ENCODE results near the gene DSG4. TPM values are rescaled to one million over a fixed set of nuclear protein-coding genes. Genes with fewer than 3 reads are reported as not detected.

Gene DSG4
- total and polyA plus RNA-seq, 12 donors = not detected

GRCh38 chr18:31446854-31447253, 70.3 kb downstream of the DSG4 start:
- no peak for DNase-seq
- H3K36me3 ChIP-seq = no peaks in the 10 kb centered on the region
- H3K27me3 ChIP-seq = no peaks in the 10 kb centered on the region
- ATAC-seq = no peak
- TF ChIP-seq CTCF (IDR thresholded peaks at IDR 0.05) = no peak
- no peak overlapping the region for H3K4me3 ChIP-seq
- no peaks in the 10 kb centered on the region for H3K4me1 ChIP-seq
- intact Hi-C loops (cut with DNase I) = no loop called here
- H3K27ac ChIP-seq = no peak overlapping the region
- WGBS, 2 donors = 75 to 81% methylated on average over 3 of the region's 3 CpGs
- no peaks in the 10 kb centered on the region for H3K9me3 ChIP-seq

- H3K27me3 ChIP-seq = no peaks in the 10 kb centered on the region
- no peak within 1 kb of the TSS for H3K27ac ChIP-seq
- 53 to 58% methylated on average over 9 of the region's 9 CpGs for WGBS, 2 donors
- no peak within 1 kb of the TSS for H3K4me3 ChIP-seq
- intact Hi-C loops (cut with DNase I) = no loop called here
- H3K9me3 ChIP-seq = no peaks in the 10 kb centered on the region
- no peak for TF ChIP-seq CTCF (IDR thresholded peaks at IDR 0.05)
- no peaks in the 10 kb centered on the region for H3K4me1 ChIP-seq
- H3K36me3 ChIP-seq = no peaks in the 10 kb centered on the region
- DNase-seq = no peak
- ATAC-seq = no peak
Measured at GRCh38 chr18:31447530-31448191, 71.1 kb downstream of the DSG4 start, which contains the start of gene DSG3. Gene DSG3 (plus strand): TSS chr18:31447741. CDS start chr18:31447878, 137 bp downstream.

- TF ChIP-seq CTCF (IDR thresholded peaks at IDR 0.05) = no peak
Measured at GRCh38 chr18:31450409-31450808, 73.8 kb downstream of the DSG4 start.

GRCh38 chr18:31451625-31452024, 75.0 kb downstream of the DSG4 start:
- Histone ChIP-seq H3K36me3 (no peaks in the 10 kb centered on the region), H3K27ac (no peak overlapping the region), H3K4me3 (no peak overlapping the region), H3K9me3 (no peaks in the 10 kb centered on the region), H3K4me1 (no peaks in the 10 kb centered on the region), H3K27me3 (no peaks in the 10 kb centered on the region)
- intact Hi-C loops (cut with DNase I) = loop anchor here in 1 of 10 donors (2.0 kb wide), 1 partner anchor 19 kb away; no protein-coding TSS in a partner anchor
- DNase-seq = no peak
- 89% methylated on average over 1 of the region's 1 CpG for WGBS, 2 donors
- TF ChIP-seq CTCF (IDR thresholded peaks at IDR 0.05) = no peak
- ATAC-seq = no peak

More at GRCh38 chr18:31450409-31450808, 73.8 kb downstream of the DSG4 start:
- ATAC-seq (no peak), DNase-seq (no peak)
- intact Hi-C loops (cut with DNase I) = loop anchor here in 1 of 10 donors (2.0 kb wide), 1 partner anchor 20 kb away; no protein-coding TSS in a partner anchor
- Histone ChIP-seq H3K36me3 (no peaks in the 10 kb centered on the region), H3K27ac (no peak overlapping the region), H3K27me3 (no peaks in the 10 kb centered on the region), H3K9me3 (no peaks in the 10 kb centered on the region), H3K4me3 (no peak overlapping the region), H3K4me1 (no peaks in the 10 kb centered on the region)

Measured in heart right ventricle (tissue), 16 donors.